HEK293 (cell line): ENCODE results near the gene ZNF438.

Experiments
- CTCF ChIA-PET: fragments of 350-600 bp; formaldehyde crosslinking; extraction: SDS; loops from one replicate; lab custom pipeline; 2021; ENCODE audit warnings: antibody characterized with exemption; lab: Yijun Ruan, JAX
- POLR2A ChIA-PET: fragments of 300-600 bp; formaldehyde crosslinking; extraction: SDS; loops from one replicate; lab custom pipeline; 2020; ENCODE audit warnings: antibody characterized with exemption, inconsistent platforms; lab: Yijun Ruan, JAX
- H3K27ac ChIP-seq: fragments of 200-500 bp; sonication (Bioruptor generic); 2 replicates; pipeline ENCODE4 v1.5.1; 2014; ENCODE audit warnings: low read depth, low read length, control low read depth, inconsistent platforms; ENCODE audit errors: extremely low read depth
- H3K36me3 ChIP-seq, 2 experiments: fragments of 200-500 bp in 1 of 2; sonication (Bioruptor generic) in 1 of 2; 1 replicate in 1 of 2; 2 replicates in 1 of 2; pipeline ENCODE4 v1.5.1; 2014 to 2017; ENCODE audit warnings: inconsistent platforms in 2 of 2, low read length in 2 of 2; ENCODE audit not compliant: control insufficient read depth in 2 of 2, insufficient read depth in 1 of 2
- H3K4me1 ChIP-seq: fragments of 200-500 bp; sonication (Bioruptor generic); 2 replicates; pipeline ENCODE4 v1.5.1; 2014; ENCODE audit warnings: mild to moderate bottlenecking, low read length, inconsistent platforms; ENCODE audit not compliant: control insufficient read depth, insufficient read depth
- H3K4me3 ChIP-seq: 2 replicates; pipeline ENCODE4 v1.5.1; 2011; ENCODE audit warnings: low read depth, mild to moderate bottlenecking, control low read depth, low read length, moderate library complexity
- H3K9me3 ChIP-seq: fragments of 200-500 bp; sonication (Bioruptor generic); 2 replicates; pipeline ENCODE4 v1.5.1; 2014; ENCODE audit warnings: low read depth, low read length, inconsistent platforms; ENCODE audit not compliant: control insufficient read depth, insufficient read depth
- OSR2 ChIP-seq: fragments of 450-650 bp; formaldehyde crosslinking; IDR thresholded peaks from 2 replicates; pipeline ENCODE4 v1.5.1; 2016; ENCODE audit warnings: missing biosample characterization, missing genetic modification characterization
- SCRT1 ChIP-seq: fragments of 450-650 bp; formaldehyde crosslinking; IDR thresholded peaks from 2 replicates; pipeline ENCODE4 v1.5.1; 2016; ENCODE audit warnings: missing biosample characterization, missing genetic modification characterization, borderline replicate concordance
- SP3 ChIP-seq: fragments of 450-650 bp; formaldehyde crosslinking; IDR thresholded peaks from 2 replicates; pipeline ENCODE4 v1.5.1; 2016; ENCODE audit warnings: missing biosample characterization, missing genetic modification characterization
- ZBTB17 ChIP-seq: fragments of 450-650 bp; formaldehyde crosslinking; IDR thresholded peaks from 2 replicates; pipeline ENCODE4 v1.5.1; 2016; ENCODE audit warnings: missing biosample characterization, missing genetic modification characterization
- ZFP69B ChIP-seq: fragments of 450-650 bp; formaldehyde crosslinking; IDR thresholded peaks from 2 replicates; pipeline ENCODE4 v1.5.1; 2016; ENCODE audit warnings: missing biosample characterization, missing genetic modification characterization
- ZNF112 ChIP-seq: fragments of 450-650 bp; formaldehyde crosslinking; IDR thresholded peaks from 2 replicates; pipeline ENCODE4 v1.5.0; 2017; ENCODE audit warnings: missing biosample characterization, missing genetic modification characterization
- ZNF19 ChIP-seq: fragments of 450-650 bp; formaldehyde crosslinking; IDR thresholded peaks from 2 replicates; pipeline ENCODE4; 2016; ENCODE audit warnings: missing biosample characterization, missing genetic modification characterization, low read depth
- ZNF274 ChIP-seq, 2 experiments: fragments of 200-500 bp in 1 of 2; fragments of 450-650 bp in 1 of 2; sonication (Bioruptor generic) in 1 of 2; formaldehyde crosslinking in 1 of 2; IDR thresholded peaks; 2 replicates each; pipeline versions ENCODE4 v1.5.1 to v1.6.1; 2014 to 2016; ENCODE audit warnings: borderline replicate concordance in 1 of 2, inconsistent platforms in 1 of 2, low read length in 1 of 2, missing biosample characterization in 1 of 2, missing genetic modification characterization in 1 of 2
- ZNF416 ChIP-seq: fragments of 450-650 bp; formaldehyde crosslinking; IDR thresholded peaks from 2 replicates; pipeline ENCODE4 v1.5.1; 2016; ENCODE audit warnings: missing biosample characterization, missing genetic modification characterization
- ZNF433 ChIP-seq: fragments of 450-650 bp; formaldehyde crosslinking; IDR thresholded peaks from 2 replicates; pipeline ENCODE4 v1.5.1; 2016; ENCODE audit warnings: missing biosample characterization, missing genetic modification characterization, low read depth
- ZNF473 ChIP-seq: fragments of 450-650 bp; formaldehyde crosslinking; IDR thresholded peaks from 2 replicates; pipeline ENCODE4 v1.5.1; 2017; ENCODE audit warnings: missing biosample characterization, missing genetic modification characterization
- ZNF544 ChIP-seq: fragments of 450-650 bp; formaldehyde crosslinking; IDR thresholded peaks from 2 replicates; pipeline ENCODE4 v1.5.0; 2017; ENCODE audit warnings: missing biosample characterization, missing genetic modification characterization
- ZNF623 ChIP-seq: fragments of 450-650 bp; formaldehyde crosslinking; IDR thresholded peaks from 2 replicates; pipeline ENCODE4 v1.5.1; 2016; ENCODE audit warnings: missing biosample characterization, missing genetic modification characterization
- ZNF658 ChIP-seq: fragments of 450-650 bp; formaldehyde crosslinking; IDR thresholded peaks from 2 replicates; pipeline ENCODE4; 2016; ENCODE audit warnings: missing biosample characterization, missing genetic modification characterization
- ZNF660 ChIP-seq: fragments of 450-650 bp; IDR thresholded peaks from 2 replicates; pipeline ENCODE4 v1.5.1; 2018; ENCODE audit warnings: missing biosample characterization, mild to moderate bottlenecking, missing genetic modification characterization
- ZNF776 ChIP-seq: fragments of 450-650 bp; formaldehyde crosslinking; IDR thresholded peaks from 2 replicates; pipeline ENCODE4 v1.5.0; 2017; ENCODE audit warnings: missing biosample characterization, missing genetic modification characterization, borderline replicate concordance
- TF ChIP-seq, protein P1 (sequence below): fragments of 450-650 bp; formaldehyde crosslinking; IDR thresholded peaks from 2 replicates; pipeline ENCODE4 v1.5.1; 2016; ENCODE audit warnings: missing biosample characterization, missing genetic modification characterization
- TF ChIP-seq, protein P2 (sequence below): fragments of 450-650 bp; formaldehyde crosslinking; IDR thresholded peaks from 2 replicates; pipeline ENCODE4 v1.5.1; 2016; ENCODE audit warnings: missing biosample characterization, missing genetic modification characterization
- TF ChIP-seq, protein P3 (sequence below): fragments of 450-650 bp; formaldehyde crosslinking; IDR thresholded peaks from 2 replicates; pipeline ENCODE4 v1.5.1; 2016; ENCODE audit warnings: missing biosample characterization, missing genetic modification characterization
- TF ChIP-seq, protein P4 (sequence below): fragments of 450-650 bp; formaldehyde crosslinking; IDR thresholded peaks from 2 replicates; pipeline ENCODE4 v1.5.1; 2016; ENCODE audit warnings: missing biosample characterization, missing genetic modification characterization
- TF ChIP-seq, protein P5 (sequence below): fragments of 450-650 bp; formaldehyde crosslinking; IDR thresholded peaks from 2 replicates; pipeline ENCODE4 v1.5.1; 2016; ENCODE audit warnings: missing biosample characterization, missing genetic modification characterization

Gene ZNF438

DNA sequence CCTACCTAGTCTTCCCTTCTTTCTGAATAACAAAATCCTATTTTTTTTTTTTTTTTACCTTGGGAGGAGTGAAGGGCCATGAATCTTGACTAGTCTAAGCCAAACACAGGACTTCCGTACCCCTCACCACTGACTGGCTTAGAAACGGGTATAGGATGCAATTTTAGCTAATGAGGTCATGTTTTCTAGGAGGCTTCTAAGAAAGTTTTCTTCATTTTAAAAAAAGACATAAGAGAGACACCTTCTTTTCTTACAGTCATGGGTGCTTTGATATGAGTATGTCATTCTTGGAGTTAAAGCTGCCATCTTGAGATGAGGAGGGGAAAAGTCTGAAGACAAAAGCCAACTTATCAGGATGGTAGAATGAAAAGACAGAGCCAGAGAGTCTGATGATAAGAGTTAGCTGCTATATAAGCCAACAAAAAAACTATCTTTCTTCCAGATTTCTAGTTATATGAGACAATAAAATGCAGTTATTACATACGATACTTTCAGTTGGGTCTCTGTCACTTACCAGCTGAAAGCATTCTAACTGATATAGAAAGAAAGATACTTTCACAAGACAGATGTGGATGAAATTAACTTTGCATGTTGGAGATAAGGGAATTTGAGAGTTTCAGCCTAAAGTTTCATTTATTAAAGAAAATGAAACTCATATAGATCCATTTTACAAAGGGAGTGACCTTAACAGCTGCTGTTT is 34.0 kb downstream of the ZNF438 start:
- Histone ChIP-seq H3K9me3 (no peaks in the 10 kb centered on the region), H3K36me3 (no peaks in the 10 kb centered on the region), H3K4me3 (no peak overlapping the region), H3K27ac (no peak overlapping the region)
- CTCF ChIA-PET, result no interaction called here
- TF ChIP-seq ZNF19 (tag by site-specific recombination), result no peak
- TF ChIP-seq, all 188 proteins: peak for 0
- no peaks in the 10 kb centered on the region for H3K4me1 ChIP-seq
- POLR2A ChIA-PET, result interaction anchor here (1.1 kb wide), 1 partner anchor 34 kb away, joined by 3 read pairs; the partner anchor contains the start of gene ZNF438

DNA sequence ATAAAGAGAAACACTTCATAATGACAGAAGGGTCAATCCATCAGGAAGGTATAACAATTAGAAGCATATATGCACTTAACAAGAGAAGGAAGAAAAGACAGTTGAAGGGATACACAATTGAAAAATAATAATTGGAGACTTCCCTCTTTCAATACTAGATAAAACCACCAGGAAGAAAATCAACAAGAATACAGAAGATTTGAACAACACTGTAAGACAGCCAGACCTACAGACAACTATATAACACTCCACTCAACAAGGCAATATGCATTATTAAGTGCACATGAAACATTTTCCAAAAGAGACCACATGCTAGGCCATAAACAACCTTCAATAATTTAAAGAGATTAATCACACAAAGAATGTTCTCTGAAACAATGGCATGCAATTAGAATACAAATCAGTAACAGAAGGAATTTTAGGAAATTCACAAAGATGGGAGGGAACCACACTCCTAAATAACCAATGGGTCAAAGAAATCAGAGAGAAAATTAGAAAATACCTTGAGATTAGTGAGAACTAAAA is 35.1 kb downstream of the ZNF438 start:
- Histone ChIP-seq H3K9me3 (no peaks in the 10 kb centered on the region), H3K27ac (no peak overlapping the region)

More for the DNA sequence above, 35.1 kb downstream of the ZNF438 start:
- CTCF ChIA-PET, result interaction anchor here (0.7 kb wide), 1 partner anchor 33 kb away, joined by 3 read pairs; no protein-coding TSS in a partner anchor
- no peak overlapping the region for H3K4me3 ChIP-seq
- TF ChIP-seq ZNF433 (tag by site-specific recombination) (no peak), ZNF544 (tag by site-specific recombination) (no peak), ZNF623 (tag by site-specific recombination) (no peak), OSR2 (no peak), ZNF274 (IDR thresholded peaks at IDR 0.05; ENCODE audit: low read length) (no peak), ZNF274 (tag by site-specific recombination; IDR thresholded peaks at IDR 0.05; ENCODE audit: borderline replicate concordance) (no peak), SCRT1 (tag by site-specific recombination) (no peak), SP3 (tag by site-specific recombination) (no peak), ZNF112 (no peak), ZNF660 (tag by site-specific recombination) (no peak), ZNF416 (no peak), ZNF658 (tag by site-specific recombination) (no peak), ZNF473 (no peak), ZNF776 (no peak), ZBTB17 (tag by site-specific recombination) (no peak), ZFP69B (no peak)
- TF ChIP-seq, protein P1, sequence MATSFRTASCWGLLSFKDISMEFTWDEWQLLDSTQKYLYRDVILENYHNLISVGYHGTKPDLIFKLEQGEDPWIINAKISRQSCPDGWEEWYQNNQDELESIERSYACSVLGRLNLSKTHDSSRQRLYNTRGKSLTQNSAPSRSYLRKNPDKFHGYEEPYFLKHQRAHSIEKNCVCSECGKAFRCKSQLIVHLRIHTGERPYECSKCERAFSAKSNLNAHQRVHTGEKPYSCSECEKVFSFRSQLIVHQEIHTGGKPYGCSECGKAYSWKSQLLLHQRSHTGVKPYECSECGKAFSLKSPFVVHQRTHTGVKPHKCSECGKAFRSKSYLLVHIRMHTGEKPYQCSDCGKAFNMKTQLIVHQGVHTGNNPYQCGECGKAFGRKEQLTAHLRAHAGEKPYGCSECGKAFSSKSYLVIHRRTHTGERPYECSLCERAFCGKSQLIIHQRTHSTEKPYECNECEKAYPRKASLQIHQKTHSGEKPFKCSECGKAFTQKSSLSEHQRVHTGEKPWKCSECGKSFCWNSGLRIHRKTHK (tag by site-specific recombination), result no peak
- TF ChIP-seq, protein P2, sequence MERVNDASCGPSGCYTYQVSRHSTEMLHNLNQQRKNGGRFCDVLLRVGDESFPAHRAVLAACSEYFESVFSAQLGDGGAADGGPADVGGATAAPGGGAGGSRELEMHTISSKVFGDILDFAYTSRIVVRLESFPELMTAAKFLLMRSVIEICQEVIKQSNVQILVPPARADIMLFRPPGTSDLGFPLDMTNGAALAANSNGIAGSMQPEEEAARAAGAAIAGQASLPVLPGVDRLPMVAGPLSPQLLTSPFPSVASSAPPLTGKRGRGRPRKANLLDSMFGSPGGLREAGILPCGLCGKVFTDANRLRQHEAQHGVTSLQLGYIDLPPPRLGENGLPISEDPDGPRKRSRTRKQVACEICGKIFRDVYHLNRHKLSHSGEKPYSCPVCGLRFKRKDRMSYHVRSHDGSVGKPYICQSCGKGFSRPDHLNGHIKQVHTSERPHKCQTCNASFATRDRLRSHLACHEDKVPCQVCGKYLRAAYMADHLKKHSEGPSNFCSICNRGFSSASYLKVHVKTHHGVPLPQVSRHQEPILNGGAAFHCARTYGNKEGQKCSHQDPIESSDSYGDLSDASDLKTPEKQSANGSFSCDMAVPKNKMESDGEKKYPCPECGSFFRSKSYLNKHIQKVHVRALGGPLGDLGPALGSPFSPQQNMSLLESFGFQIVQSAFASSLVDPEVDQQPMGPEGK (tag by site-specific recombination), result no peak
- TF ChIP-seq, protein P3, sequence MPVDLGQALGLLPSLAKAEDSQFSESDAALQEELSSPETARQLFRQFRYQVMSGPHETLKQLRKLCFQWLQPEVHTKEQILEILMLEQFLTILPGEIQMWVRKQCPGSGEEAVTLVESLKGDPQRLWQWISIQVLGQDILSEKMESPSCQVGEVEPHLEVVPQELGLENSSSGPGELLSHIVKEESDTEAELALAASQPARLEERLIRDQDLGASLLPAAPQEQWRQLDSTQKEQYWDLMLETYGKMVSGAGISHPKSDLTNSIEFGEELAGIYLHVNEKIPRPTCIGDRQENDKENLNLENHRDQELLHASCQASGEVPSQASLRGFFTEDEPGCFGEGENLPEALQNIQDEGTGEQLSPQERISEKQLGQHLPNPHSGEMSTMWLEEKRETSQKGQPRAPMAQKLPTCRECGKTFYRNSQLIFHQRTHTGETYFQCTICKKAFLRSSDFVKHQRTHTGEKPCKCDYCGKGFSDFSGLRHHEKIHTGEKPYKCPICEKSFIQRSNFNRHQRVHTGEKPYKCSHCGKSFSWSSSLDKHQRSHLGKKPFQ, result no peak
- TF ChIP-seq, protein P4, sequence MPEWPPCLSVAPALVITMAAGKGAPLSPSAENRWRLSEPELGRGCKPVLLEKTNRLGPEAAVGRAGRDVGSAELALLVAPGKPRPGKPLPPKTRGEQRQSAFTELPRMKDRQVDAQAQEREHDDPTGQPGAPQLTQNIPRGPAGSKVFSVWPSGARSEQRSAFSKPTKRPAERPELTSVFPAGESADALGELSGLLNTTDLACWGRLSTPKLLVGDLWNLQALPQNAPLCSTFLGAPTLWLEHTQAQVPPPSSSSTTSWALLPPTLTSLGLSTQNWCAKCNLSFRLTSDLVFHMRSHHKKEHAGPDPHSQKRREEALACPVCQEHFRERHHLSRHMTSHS (tag by site-specific recombination), result no peak
- TF ChIP-seq, protein P5, sequence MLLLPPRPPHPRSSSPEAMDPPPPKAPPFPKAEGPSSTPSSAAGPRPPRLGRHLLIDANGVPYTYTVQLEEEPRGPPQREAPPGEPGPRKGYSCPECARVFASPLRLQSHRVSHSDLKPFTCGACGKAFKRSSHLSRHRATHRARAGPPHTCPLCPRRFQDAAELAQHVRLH (tag by site-specific recombination), result no peak
- no peaks in the 10 kb centered on the region for H3K4me1 ChIP-seq
- POLR2A ChIA-PET, result interaction anchor here (1.1 kb wide), 1 partner anchor 35 kb away, joined by 3 read pairs; the partner anchor contains the start of gene ZNF438
- H3K36me3 ChIP-seq, result no peaks in the 10 kb centered on the region
